ENCODE results near the gene CSTF3.

- no peak for TF ChIP-seq TAF1 (IDR thresholded peaks at IDR 0.05; ENCODE audit: borderline replicate concordance, insufficient read depth, low read length)
- no peak for TF ChIP-seq POLR2AphosphoS5 (IDR thresholded peaks at IDR 0.05; ENCODE audit: low read depth, low read length)
- no peak for TF ChIP-seq SIN3A (IDR thresholded peaks at IDR 0.05; ENCODE audit: borderline replicate concordance, insufficient read depth, low read length)
- no peak for TF ChIP-seq REST (IDR thresholded peaks at IDR 0.05; ENCODE audit: insufficient read depth in 1 of 2, low read depth in 2 of 2, low read length in 2 of 2)
Observed at GRCh38 chr11:33086017-33086416, 75.3 kb downstream of the CSTF3 start.

All from PFSK-1 (cell line).